ENCODE measurements around the gene ARHGEF17. TPM values are rescaled to one million over a fixed set of nuclear protein-coding genes. Genes with fewer than 3 reads are reported as not detected.

ARHGEF17 gene
- total RNA-seq, 2 donors from 2014 or later: 8.6 to 13.4 TPM

DNA sequence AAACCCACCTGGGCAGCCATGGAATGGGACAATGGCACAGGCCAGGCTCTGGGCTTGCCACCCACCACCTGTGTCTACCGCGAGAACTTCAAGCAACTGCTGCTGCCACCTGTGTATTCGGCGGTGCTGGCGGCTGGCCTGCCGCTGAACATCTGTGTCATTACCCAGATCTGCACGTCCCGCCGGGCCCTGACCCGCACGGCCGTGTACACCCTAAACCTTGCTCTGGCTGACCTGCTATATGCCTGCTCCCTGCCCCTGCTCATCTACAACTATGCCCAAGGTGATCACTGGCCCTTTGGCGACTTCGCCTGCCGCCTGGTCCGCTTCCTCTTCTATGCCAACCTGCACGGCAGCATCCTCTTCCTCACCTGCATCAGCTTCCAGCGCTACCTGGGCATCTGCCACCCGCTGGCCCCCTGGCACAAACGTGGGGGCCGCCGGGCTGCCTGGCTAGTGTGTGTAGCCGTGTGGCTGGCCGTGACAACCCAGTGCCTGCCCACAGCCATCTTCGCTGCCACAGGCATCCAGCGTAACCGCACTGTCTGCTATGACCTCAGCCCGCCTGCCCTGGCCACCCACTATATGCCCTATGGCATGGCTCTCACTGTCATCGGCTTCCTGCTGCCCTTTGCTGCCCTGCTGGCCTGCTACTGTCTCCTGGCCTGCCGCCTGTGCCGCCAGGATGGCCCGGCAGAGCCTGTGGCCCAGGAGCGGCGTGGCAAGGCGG is 11.4 kb upstream of the ARHGEF17 start:
- Histone ChIP-seq H3K27me3 (no peaks in the 10 kb centered on the region), H3K4me1 (no peaks in the 10 kb centered on the region), H3K36me3 (no peaks in the 10 kb centered on the region), H3K9ac (ENCODE audit: low read depth in 2 of 2, low read length in 2 of 2) (no peak overlapping the region), H3K4me3 (no peak overlapping the region), H3K27ac (no peak overlapping the region), H3K9me3 (no peaks in the 10 kb centered on the region)
- TF ChIP-seq, protein P1, sequence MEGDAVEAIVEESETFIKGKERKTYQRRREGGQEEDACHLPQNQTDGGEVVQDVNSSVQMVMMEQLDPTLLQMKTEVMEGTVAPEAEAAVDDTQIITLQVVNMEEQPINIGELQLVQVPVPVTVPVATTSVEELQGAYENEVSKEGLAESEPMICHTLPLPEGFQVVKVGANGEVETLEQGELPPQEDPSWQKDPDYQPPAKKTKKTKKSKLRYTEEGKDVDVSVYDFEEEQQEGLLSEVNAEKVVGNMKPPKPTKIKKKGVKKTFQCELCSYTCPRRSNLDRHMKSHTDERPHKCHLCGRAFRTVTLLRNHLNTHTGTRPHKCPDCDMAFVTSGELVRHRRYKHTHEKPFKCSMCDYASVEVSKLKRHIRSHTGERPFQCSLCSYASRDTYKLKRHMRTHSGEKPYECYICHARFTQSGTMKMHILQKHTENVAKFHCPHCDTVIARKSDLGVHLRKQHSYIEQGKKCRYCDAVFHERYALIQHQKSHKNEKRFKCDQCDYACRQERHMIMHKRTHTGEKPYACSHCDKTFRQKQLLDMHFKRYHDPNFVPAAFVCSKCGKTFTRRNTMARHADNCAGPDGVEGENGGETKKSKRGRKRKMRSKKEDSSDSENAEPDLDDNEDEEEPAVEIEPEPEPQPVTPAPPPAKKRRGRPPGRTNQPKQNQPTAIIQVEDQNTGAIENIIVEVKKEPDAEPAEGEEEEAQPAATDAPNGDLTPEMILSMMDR (IDR thresholded peaks at IDR 0.05): no peak
- DNase-seq: no peak
- intact Hi-C loops (cut with DNase I): loop anchor here (5.0 to 10.0 kb wide), 2 partner anchors 41 to 98 kb away; no protein-coding TSS in a partner anchor

- Histone ChIP-seq H3K9me3 (no peaks in the 10 kb centered on the region), H3K27ac (no peak overlapping the region), H3K9ac (ENCODE audit: low read depth in 2 of 2, low read length in 2 of 2) (no peak overlapping the region), H3K27me3 (no peaks in the 10 kb centered on the region), H3K36me3 (no peaks in the 10 kb centered on the region), H3K4me1 (no peaks in the 10 kb centered on the region), H3K4me3 (no peak overlapping the region)
- TF ChIP-seq, protein P1 (IDR thresholded peaks at IDR 0.05): no peak
- DNase-seq: no peak
- intact Hi-C loops (cut with DNase I): loop anchor here (5.0 to 10.0 kb wide), 2 partner anchors 40 to 98 kb away; no protein-coding TSS in a partner anchor
Measured at GRCh38 chr11:73297231-73297590, 10.9 kb upstream of the ARHGEF17 start.

DNA sequence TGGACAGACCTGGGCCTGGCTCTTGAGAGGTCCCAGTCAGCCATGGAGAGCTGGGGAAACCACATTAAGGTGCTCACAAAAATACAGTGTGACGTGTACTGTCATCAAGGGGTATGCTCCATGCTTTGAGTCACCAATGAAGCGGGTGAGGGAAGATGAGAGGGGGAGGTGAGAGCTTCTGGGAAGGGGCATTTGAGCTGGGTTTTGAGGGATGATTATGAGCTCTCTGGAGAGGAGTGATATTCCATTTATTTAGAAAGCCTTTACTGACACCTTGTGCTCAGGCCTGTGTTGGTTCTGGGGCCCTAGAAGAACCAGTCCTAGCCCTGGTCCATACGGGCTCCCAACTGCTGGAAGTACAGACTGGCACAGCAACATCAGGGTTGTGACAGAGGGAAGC is 10.4 kb upstream of the ARHGEF17 start:
- H3K9ac ChIP-seq (ENCODE audit: low read depth in 2 of 2, low read length in 2 of 2): no peak overlapping the region
- TF ChIP-seq, protein P1 (IDR thresholded peaks at IDR 0.05): no peak
- intact Hi-C loops (cut with DNase I): loop anchor here (5.0 to 10.0 kb wide), 2 partner anchors 40 to 97 kb away; no protein-coding TSS in a partner anchor
- H3K27ac ChIP-seq: no peak overlapping the region
- no peaks in the 10 kb centered on the region for H3K27me3 ChIP-seq
- DNase-seq: no peak
- H3K4me1 ChIP-seq: no peaks in the 10 kb centered on the region
- no peak overlapping the region for H3K4me3 ChIP-seq
- no peaks in the 10 kb centered on the region for H3K9me3 ChIP-seq
- H3K36me3 ChIP-seq: no peaks in the 10 kb centered on the region

GRCh38 chr11:73298233-73298632 is 9.8 kb upstream of the ARHGEF17 start:
- H3K27me3 ChIP-seq: no peaks in the 10 kb centered on the region
- TF ChIP-seq, protein P1 (IDR thresholded peaks at IDR 0.05): no peak
- no peaks in the 10 kb centered on the region for H3K36me3 ChIP-seq
- no peaks in the 10 kb centered on the region for H3K4me1 ChIP-seq
- DNase-seq: no peak
- H3K4me3 ChIP-seq: no peak overlapping the region
- intact Hi-C loops (cut with DNase I): loop anchor here (5.0 to 10.0 kb wide), 2 partner anchors 39 to 97 kb away; no protein-coding TSS in a partner anchor
- no peaks in the 10 kb centered on the region for H3K9me3 ChIP-seq
- no peak overlapping the region for H3K27ac ChIP-seq
- H3K9ac ChIP-seq (ENCODE audit: low read depth in 2 of 2, low read length in 2 of 2): no peak overlapping the region

GRCh38 chr11:73299751-73300150 is 8.3 kb upstream of the ARHGEF17 start:
- intact Hi-C loops (cut with DNase I): loop anchor here (5.0 to 10.0 kb wide), 2 partner anchors 38 to 95 kb away; no protein-coding TSS in a partner anchor
- Histone ChIP-seq H3K27ac (no peak overlapping the region), H3K36me3 (no peaks in the 10 kb centered on the region), H3K4me3 (no peak overlapping the region), H3K9me3 (no peaks in the 10 kb centered on the region), H3K9ac (ENCODE audit: low read depth in 2 of 2, low read length in 2 of 2) (no peak overlapping the region), H3K27me3 (no peaks in the 10 kb centered on the region), H3K4me1 (no peaks in the 10 kb centered on the region)
- TF ChIP-seq, protein P1 (IDR thresholded peaks at IDR 0.05): no peak
- no peak for DNase-seq
